TTC549 (cell line): Measurements from ENCODE around the gene MAPK13.
"Not testable (repeated sequence)": the region's sequence is repeated elsewhere in the genome, so short reads cannot be mapped to it uniquely, and the experiment has no call there.

Experiments used
- FAIRE-seq: peaks from 2 replicates; lab custom pipeline; 2012; peaks lifted over from hg19 to GRCh38; lab: Jason Lieb, UNC

Gene MAPK13

GRCh38 chr6:36128073-36128472 is 2.2 kb upstream of the MAPK13 start:
- no peak for FAIRE-seq

- no peak for FAIRE-seq
Measured at GRCh38 chr6:36128793-36129192, 1.5 kb upstream of the MAPK13 start.

- not testable (repeated sequence) for FAIRE-seq
Measured at GRCh38 chr6:36129334-36129733, 979 bp upstream of the MAPK13 start.

GRCh38 chr6:36130667-36131510 is 576 bp downstream of the MAPK13 start:
- no peak for FAIRE-seq

DNA sequence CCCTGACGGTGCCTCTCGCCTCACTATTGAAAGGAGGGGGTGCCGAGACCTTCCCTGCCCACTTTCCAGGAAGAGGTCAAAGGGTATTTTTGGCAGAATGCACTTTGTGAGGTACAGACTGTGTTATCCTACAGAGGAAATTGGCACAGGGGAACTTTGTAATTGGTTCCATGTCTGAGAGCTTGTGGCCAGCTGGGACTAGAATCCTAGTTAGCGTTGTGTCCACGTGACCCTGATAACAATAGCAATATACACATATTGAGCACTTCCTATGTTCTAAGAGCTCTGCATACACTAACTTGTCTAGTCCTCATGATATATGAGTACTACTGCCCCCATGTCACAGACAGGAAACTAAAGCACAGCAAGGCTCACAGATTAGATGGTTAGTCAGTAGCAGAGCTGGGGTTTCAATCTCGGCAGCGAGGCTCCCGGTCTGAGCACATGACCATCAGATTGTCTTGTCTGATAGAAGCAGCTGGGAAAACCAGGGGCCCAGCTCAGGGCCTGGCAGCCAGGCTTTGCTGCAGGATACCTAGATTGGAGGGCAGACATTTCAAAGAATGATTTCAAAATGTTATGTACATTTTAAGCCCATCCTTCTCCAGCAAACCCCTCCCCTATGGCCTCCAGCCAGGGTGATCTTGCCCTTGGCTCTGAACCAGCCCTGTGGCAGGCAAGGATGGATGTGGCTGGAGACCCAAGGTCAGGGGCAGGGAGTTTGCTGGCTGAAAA is 1.4 kb downstream of the MAPK13 start:
- no peak for FAIRE-seq

GRCh38 chr6:36132246-36132895 is 2.1 kb downstream of the MAPK13 start:
- no peak for FAIRE-seq

GRCh38 chr6:36133148-36133547 is 2.8 kb downstream of the MAPK13 start:
- FAIRE-seq, result no peak

DNA sequence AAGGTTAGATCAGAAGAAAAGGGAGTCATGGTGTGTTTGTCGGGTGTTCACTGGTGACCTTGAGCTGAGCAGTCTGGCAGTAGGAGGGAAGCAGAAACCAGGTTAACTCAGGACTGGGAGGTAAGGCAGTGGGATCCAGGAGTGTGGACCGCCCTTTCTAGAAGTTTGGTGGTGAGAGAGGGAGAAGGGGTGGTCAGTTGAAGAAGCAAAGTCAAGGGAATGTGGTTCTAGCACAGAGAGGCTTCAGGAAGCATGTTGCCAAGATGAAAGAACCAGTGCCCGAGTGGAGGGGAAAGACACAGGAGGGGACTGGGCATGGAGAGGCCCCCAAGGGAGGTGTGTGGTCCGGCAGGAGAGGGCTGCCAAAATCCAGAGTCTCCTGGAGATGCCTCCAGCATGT is 3.6 kb downstream of the MAPK13 start:
- FAIRE-seq, result no peak

DNA sequence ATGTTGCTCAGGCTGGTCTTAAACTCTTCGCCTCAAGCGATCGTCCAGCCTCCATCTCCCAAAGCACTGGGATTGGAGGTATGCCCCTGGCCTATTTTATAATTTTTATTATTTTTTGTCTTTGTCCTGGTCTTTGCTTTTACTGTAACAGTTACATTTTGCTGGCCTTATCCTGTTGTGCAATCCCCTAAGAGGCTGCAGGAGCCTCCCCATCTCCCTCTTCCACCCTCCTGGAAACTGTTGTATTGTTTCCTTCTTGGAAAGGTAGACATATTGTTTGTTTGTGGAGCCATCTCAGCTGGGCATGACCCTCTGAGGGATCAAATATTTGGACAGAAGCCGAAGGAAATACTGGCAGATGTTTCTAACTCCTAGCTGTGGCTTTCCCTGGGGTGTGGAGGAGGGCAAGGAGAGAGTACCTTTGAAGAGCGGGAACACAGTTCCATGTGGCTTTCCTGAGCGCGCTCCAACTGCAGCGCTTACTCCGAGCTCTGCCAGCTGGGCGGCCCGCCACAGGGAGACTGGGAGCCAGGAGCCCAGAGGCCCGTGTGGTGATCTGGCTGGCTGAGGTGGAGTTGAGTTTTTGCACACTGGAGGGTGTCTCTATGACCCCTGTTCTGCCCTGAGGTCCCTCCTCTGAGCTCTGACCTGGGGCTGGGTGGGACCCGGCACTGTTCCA is 4.9 kb downstream of the MAPK13 start:
- FAIRE-seq, result no peak

DNA sequence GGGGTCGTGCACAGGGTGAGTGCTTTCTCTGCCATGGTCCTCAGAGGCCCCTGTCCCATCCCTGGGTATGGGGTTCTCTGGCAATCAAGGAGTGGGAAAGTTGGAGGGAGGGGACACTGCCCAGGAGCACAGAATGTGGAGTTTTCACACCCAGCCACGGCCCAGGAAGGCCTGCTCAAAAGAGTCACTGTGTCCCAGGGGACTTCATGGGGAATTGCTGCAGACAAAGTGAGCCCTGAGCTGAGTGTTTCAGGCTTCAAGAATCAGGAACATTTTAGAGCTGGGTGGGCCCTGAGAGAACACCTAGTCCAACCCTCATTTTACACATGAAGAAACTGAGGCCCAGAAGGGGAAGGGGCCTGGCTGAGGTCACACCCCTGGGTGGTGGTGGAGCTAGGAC is 5.7 kb downstream of the MAPK13 start:
- no peak for FAIRE-seq

DNA sequence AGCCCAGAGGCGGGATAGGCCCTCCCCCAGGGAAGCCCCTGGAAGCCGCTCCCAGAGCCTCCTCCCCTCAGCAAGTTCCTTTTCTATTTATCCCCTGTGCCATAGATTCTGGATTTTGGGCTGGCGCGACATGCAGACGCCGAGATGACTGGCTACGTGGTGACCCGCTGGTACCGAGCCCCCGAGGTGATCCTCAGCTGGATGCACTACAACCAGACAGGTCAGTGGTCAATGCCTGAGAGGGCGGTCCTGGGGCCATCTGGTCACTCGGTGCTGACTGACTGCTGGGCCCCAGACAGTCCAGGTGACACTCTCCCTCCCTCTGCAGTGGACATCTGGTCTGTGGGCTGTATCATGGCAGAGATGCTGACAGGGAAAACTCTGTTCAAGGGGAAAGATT is 6.2 kb downstream of the MAPK13 start:
- FAIRE-seq, result no peak

DNA sequence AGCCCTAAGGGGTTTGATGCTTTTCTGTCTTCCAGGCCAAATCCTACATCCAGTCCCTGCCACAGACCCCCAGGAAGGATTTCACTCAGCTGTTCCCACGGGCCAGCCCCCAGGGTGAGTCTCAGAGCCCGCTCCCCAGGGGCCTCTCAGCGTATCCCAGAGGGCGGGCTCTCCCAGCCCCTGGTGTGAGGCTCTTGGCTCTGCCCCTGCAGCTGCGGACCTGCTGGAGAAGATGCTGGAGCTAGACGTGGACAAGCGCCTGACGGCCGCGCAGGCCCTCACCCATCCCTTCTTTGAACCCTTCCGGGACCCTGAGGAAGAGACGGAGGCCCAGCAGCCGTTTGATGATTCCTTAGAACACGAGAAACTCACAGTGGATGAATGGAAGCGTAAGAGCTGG is 8.4 kb downstream of the MAPK13 start:
- no peak for FAIRE-seq

DNA sequence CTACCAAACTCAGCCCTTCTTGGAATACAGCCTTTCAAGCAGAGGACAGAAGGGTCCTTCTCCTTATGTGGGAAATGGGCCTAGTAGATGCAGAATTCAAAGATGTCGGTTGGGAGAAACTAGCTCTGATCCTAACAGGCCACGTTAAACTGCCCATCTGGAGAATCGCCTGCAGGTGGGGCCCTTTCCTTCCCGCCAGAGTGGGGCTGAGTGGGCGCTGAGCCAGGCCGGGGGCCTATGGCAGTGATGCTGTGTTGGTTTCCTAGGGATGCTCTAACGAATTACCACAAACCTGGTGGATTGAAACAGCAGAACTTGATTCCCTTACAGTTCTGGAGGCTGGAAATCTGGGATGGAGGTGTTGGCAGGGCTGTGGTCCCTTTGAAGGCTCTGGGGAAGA is 9.1 kb downstream of the MAPK13 start:
- FAIRE-seq, result no peak

DNA sequence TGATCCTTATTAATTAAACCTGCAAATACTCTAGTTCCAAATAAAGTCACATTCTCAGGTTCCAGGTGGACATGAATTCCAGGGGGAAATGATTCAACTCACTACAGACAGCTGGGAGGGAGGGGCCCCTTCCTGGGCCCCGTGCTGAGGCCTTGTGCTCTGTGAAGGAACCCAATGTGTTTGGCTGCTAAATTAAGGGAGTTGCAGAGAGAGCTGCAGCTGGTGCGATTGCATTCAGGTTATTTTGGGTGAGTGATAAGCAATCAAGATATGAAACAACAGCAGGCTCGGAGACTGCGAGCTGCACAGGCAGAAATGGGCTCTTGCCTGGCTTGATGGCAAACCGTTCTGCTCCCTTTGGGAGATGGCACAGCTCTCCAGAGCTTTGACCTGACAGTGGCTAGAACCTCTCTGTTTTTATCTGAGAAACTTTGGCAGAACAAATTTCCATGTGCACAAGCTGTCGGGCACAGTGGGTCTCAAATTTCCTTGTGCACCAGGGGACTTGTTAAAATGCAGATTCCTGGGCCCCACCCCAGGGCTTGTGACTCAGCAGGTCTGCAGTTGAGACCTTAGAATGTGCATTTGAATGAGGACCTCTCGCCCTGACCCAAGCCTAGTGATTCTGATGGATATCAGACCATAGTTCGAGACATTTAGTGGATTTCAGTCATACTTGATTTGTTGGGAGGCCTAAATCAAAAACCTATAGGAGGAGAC is 9.8 kb downstream of the MAPK13 start:
- FAIRE-seq, result no peak

DNA sequence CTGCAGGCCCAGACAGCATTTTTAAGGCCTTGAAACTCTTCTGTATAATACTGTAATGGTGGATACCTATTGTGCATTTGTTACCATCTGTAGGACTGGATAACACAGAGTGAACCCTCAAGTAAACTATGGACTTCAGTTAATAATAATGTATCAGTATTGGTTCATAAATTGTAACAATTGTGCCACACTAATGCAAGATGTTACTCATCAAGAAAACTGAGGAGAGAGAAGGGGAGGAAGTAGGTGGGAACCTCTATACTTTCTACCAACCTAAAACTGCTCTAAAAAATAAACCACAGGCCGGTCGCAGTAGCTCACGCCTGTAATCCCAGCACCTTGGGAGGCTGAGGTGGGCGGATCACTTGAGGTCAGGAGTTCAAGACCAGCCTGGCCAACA is 10.8 kb downstream of the MAPK13 start:
- FAIRE-seq, result no peak

DNA sequence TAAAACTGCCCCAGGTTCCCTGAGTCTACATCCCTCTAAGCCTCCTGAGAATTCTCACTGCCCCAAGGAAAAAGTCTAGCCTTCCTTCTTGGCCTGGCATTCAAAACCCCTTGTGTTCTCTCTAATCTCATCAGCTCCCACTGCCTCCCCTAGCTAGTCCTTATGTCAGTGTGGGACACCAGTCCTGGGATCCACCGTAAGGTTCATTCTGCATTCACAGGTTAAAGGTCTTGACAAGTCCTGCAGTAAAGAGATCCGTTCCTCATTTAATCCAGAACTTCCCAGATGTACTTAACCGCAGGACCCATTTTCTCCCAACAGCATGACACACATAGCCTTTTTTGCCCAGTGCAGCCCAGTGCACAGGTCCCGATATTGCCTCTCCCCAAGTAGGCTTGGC is 11.6 kb downstream of the MAPK13 start:
- no peak for FAIRE-seq

GRCh38 chr6:36142971-36143838 is 12.9 kb downstream of the MAPK13 start:
- FAIRE-seq, result no peak

GRCh38 chr6:36145495-36145894 is 15.2 kb downstream of the MAPK13 start:
- FAIRE-seq, result no peak

DNA sequence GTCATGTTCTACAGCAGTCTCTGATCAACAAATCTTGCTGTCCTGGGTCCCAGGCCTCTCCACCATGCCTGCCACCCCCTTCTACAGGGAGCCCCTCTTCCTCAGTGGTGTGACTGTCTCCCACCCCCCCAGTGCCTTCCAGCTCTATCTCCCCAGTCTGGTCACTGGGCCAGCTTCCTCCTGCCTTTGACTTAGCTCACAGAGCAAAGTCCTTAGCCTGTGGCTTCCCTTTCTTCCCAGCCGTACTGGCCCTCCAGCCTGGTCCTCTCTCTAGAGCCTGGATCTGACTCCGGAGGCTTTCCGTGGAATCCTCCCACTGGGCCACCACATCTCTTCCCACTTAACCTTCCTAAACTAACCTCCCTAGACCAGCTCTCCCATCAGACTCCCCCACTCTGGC is 17.0 kb downstream of the MAPK13 start:
- FAIRE-seq, result no peak

GRCh38 chr6:36149476-36149875 is 19.2 kb downstream of the MAPK13 start:
- no peak for FAIRE-seq

DNA sequence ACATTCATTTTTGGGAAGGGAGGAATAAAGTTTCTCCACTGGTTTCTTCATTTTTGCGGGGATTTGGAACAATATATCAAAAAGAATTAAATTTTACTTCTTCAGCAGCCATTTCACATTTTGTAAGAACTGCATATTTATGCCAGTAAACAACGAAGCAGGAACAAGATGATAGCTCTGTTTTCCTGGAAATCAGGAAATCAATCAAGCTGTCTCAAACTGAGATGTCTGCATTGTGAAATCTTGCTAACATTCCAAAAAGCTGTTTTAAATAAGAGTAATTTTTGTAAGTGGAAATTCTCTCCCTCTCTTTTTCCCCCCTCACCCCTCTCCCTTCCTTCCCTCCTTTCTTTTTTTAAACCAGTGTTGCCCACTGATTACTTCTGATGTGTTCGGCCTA is 20.0 kb downstream of the MAPK13 start:
- no peak for FAIRE-seq
